ENCODE results near the gene KMT2C. TPM values are rescaled to one million over a fixed set of nuclear protein-coding genes. Genes with fewer than 3 reads are reported as not detected.

Gene KMT2C
- total RNA-seq, 1 donor from 2014 or later: 42.3 TPM

- H3K27ac ChIP-seq (replicated peaks): no peak overlapping the region
- H3K4me3 ChIP-seq: no peak overlapping the region
- TF ChIP-seq CTCF (IDR thresholded peaks at IDR 0.05; ENCODE audit: borderline replicate concordance): no peak
- no peak for DNase-seq
- peaks cover 20% of the 10 kb centered on the region for H3K9me3 ChIP-seq (replicated peaks)
- peaks cover 2% of the 10 kb centered on the region for H3K4me1 ChIP-seq
- intact Hi-C loops (cut with micrococcal nuclease): no loop called here
- H3K36me3 ChIP-seq: peaks cover 50% of the 10 kb centered on the region
- no peaks in the 10 kb centered on the region for H3K27me3 ChIP-seq (ENCODE audit: low read depth)
Measured at GRCh38 chr7:152347888-152348287, 87.9 kb downstream of the KMT2C start.

- H3K4me1 ChIP-seq: peaks cover 35% of the 10 kb centered on the region
- DNase-seq: no peak
Measured at GRCh38 chr7:152344253-152344652, 91.5 kb downstream of the KMT2C start.

GRCh38 chr7:152342796-152343195, 93.0 kb downstream of the KMT2C start:
- H3K4me1 ChIP-seq: peaks cover 50% of the 10 kb centered on the region
- H3K9me3 ChIP-seq (replicated peaks): peaks cover 8% of the 10 kb centered on the region
- H3K36me3 ChIP-seq: peaks cover 15% of the 10 kb centered on the region
- intact Hi-C loops (cut with micrococcal nuclease): no loop called here
- no peaks in the 10 kb centered on the region for H3K27me3 ChIP-seq (ENCODE audit: low read depth)
- H3K4me3 ChIP-seq: no peak overlapping the region
- peak overlapping the region; percentile 2 for H3K27ac ChIP-seq (replicated peaks)
- DNase-seq: no peak
- TF ChIP-seq CTCF (IDR thresholded peaks at IDR 0.05; ENCODE audit: borderline replicate concordance): no peak

More at GRCh38 chr7:152344253-152344652, 91.5 kb downstream of the KMT2C start:
- TF ChIP-seq CTCF (IDR thresholded peaks at IDR 0.05; ENCODE audit: borderline replicate concordance): no peak
- Histone ChIP-seq H3K27ac (replicated peaks) (no peak overlapping the region), H3K36me3 (peaks cover 28% of the 10 kb centered on the region), H3K4me3 (no peak overlapping the region), H3K27me3 (ENCODE audit: low read depth) (no peaks in the 10 kb centered on the region), H3K9me3 (replicated peaks) (peaks cover 20% of the 10 kb centered on the region)
- intact Hi-C loops (cut with micrococcal nuclease): no loop called here

GRCh38 chr7:152341914-152342236, 93.9 kb downstream of the KMT2C start:
- TF ChIP-seq CTCF (IDR thresholded peaks at IDR 0.05; ENCODE audit: borderline replicate concordance): no peak
- Histone ChIP-seq H3K4me3 (no peak overlapping the region), H3K27me3 (ENCODE audit: low read depth) (no peaks in the 10 kb centered on the region), H3K27ac (replicated peaks) (peak overlapping the region; percentile 5), H3K9me3 (replicated peaks) (no peaks in the 10 kb centered on the region), H3K36me3 (peaks cover 7% of the 10 kb centered on the region), H3K4me1 (peaks cover 59% of the 10 kb centered on the region)
- intact Hi-C loops (cut with micrococcal nuclease): no loop called here
- DNase-seq: no peak

- Histone ChIP-seq H3K27ac (replicated peaks) (peak overlapping the region; percentile 5), H3K36me3 (peaks cover 3% of the 10 kb centered on the region), H3K27me3 (ENCODE audit: low read depth) (no peaks in the 10 kb centered on the region), H3K9me3 (replicated peaks) (no peaks in the 10 kb centered on the region), H3K4me1 (peaks cover 65% of the 10 kb centered on the region), H3K4me3 (no peak overlapping the region)
- intact Hi-C loops (cut with micrococcal nuclease): no loop called here
- no peak for DNase-seq
- peak; percentile 71 for TF ChIP-seq CTCF (IDR thresholded peaks at IDR 0.05; ENCODE audit: borderline replicate concordance)
Measured at GRCh38 chr7:152341039-152341913, 94.5 kb downstream of the KMT2C start.

All from left ventricle myocardium inferior (tissue), 1 donor.